Fibroblast of lung (primary cell): ENCODE measurements around the gene MIPOL1. TPM values are rescaled to one million over a fixed set of nuclear protein-coding genes. Genes with fewer than 3 reads are reported as not detected.

ENCODE experiments used
- DNase-seq, 2 donors: peaks; one replicate each; pipeline versions ENCODE4 v3.0.0 to v3.0.0-alpha.2; 2010; ENCODE audit warnings: low read depth in 2 of 2
- H2AFZ ChIP-seq: 2 replicates; pipeline ENCODE4 v1.5.1; 2012; ENCODE audit warnings: low read length, control low read depth, inconsistent platforms
- H3K27ac ChIP-seq: 2 replicates; pipeline ENCODE4 v1.5.1; 2011; ENCODE audit warnings: low read length, control low read depth; ENCODE audit not compliant: insufficient read depth
- H3K27me3 ChIP-seq: 2 replicates; pipeline ENCODE4 v1.5.1; 2011; ENCODE audit warnings: mild to moderate bottlenecking, low read length; ENCODE audit not compliant: control insufficient read depth, insufficient read depth
- H3K36me3 ChIP-seq: 2 replicates; pipeline ENCODE4 v1.5.1; 2011; ENCODE audit warnings: low read length; ENCODE audit not compliant: control insufficient read depth, insufficient read depth
- H3K4me1 ChIP-seq: 2 replicates; pipeline ENCODE4 v1.5.1; 2011; ENCODE audit warnings: low read length; ENCODE audit not compliant: control insufficient read depth, insufficient read depth; ENCODE audit errors: extremely low read depth
- H3K4me2 ChIP-seq: 2 replicates; pipeline ENCODE4 v1.5.1; 2011; ENCODE audit warnings: low read length, control low read depth; ENCODE audit not compliant: insufficient read depth; ENCODE audit errors: extremely low read depth
- H3K4me3 ChIP-seq, 4 experiments: fragments of 200-600 bp in 1 of 4; sonication (generic) in 1 of 4; replicated peaks in 1 of 4; 2 replicates each; pipeline ENCODE4 v1.5.1; 2011 to 2016; ENCODE audit warnings: low read length in 4 of 4, low read depth in 3 of 4, mild to moderate bottlenecking in 3 of 4, control low read depth in 2 of 4, inconsistent platforms in 1 of 4, mixed read lengths in 1 of 4; ENCODE audit not compliant: insufficient read depth in 1 of 4; ENCODE audit errors: control extremely low read depth in 1 of 4
- H3K79me2 ChIP-seq: 2 replicates; pipeline ENCODE4 v1.5.1; 2012; ENCODE audit warnings: mild to moderate bottlenecking, low read length, inconsistent platforms; ENCODE audit not compliant: control insufficient read depth, insufficient read depth
- H3K9ac ChIP-seq: 2 replicates; pipeline ENCODE4 v1.5.1; 2011; ENCODE audit warnings: mild to moderate bottlenecking, low read length, control low read depth; ENCODE audit not compliant: insufficient read depth
- H3K9me3 ChIP-seq: 2 replicates; pipeline ENCODE4 v1.5.1; 2012; ENCODE audit warnings: low read depth, low read length; ENCODE audit not compliant: control insufficient read depth, insufficient read depth
- H4K20me1 ChIP-seq: 2 replicates; pipeline ENCODE4 v1.5.1; 2011; ENCODE audit warnings: low read length; ENCODE audit not compliant: control insufficient read depth, insufficient read depth; ENCODE audit errors: extremely low read depth
- CTCF ChIP-seq, 2 donors: IDR thresholded peaks in 1 of 2; conservative IDR thresholded peaks in 1 of 2; 1 replicate in 1 of 2; 2 replicates in 1 of 2; pipeline ENCODE4 v1.5.1; 2011 to 2012; ENCODE audit warnings: low read length in 2 of 2, control low read depth in 1 of 2, inconsistent platforms in 1 of 2, low read depth in 1 of 2, mild to moderate bottlenecking in 1 of 2
- EZH2 ChIP-seq: IDR thresholded peaks from 2 replicates; pipeline ENCODE4 v1.5.1; 2012; ENCODE audit warnings: low read length, control low read depth, mild to moderate bottlenecking; ENCODE audit errors: missing control alignments
- polyA plus RNA-seq, 2 donors: library from polyadenylated mRNA; depleted of rRNA in 1 of 2; stranded (reverse) in 1 of 2; unstranded in 1 of 2; fragments of >200 nt; gene quantifications; 2 replicates each; pipeline ENCODE4 v1.2.1, GENCODE V29; 2011 to 2012; ENCODE audit warnings: missing spikeins in 1 of 2
- total RNA-seq: library from RNA; depleted of rRNA; stranded (reverse); fragments of >200 nt; gene quantifications from 2 replicates; pipeline ENCODE4 v1.2.1, GENCODE V29; 2014

Gene MIPOL1
- total and polyA plus RNA-seq, 2 donors (not counting 1 experiment from before 2014, with no cell fraction given) = 6.4 to 8.6 TPM

DNA sequence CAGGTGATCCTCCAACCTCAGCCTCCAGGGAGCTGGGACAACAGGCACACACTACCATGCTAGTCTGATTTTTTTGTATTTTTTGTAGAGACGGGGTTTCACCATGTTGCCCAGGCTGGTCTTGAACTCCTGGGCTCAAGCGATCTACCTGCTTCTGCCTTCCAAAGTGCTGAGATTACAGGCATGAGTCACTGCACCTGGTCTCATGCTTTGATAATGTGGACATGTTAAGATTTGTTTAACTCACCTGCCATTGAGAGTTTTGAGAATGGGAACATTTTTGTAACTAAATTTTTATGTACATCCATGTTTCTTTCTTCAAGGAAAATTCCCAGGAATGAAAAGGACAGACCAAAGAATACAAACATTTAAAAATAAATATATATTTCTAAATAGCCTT lies 121.2 kb downstream of the MIPOL1 start:
- Histone ChIP-seq H3K4me3 (no peak overlapping the region), H4K20me1 (no peaks in the 10 kb centered on the region)

DNA sequence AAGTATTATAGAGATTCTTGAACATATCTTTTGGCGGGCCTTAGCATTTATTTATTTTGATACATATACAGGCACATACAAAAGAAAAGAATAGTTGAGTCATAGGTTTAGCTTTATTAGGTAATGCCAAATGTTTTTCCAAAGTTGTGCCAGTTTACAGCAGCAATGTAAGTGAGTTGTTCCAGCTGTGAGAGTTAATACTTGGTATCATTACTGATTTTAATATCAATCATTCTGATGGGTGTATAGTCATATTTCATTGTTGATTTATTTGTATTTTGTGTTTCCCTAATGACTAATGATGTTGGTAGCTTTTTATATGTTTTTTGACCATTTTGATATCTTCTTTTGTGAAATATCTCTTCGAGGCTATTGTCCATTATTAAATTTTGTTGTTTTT lies 122.4 kb downstream of the MIPOL1 start:
- Histone ChIP-seq H3K9ac (no peak overlapping the region), H3K27ac (no peak overlapping the region)

More for the DNA sequence above, 121.2 kb downstream of the MIPOL1 start:
- no peaks in the 10 kb centered on the region for H3K9me3 ChIP-seq
- no peaks in the 10 kb centered on the region for H3K36me3 ChIP-seq
- no peaks in the 10 kb centered on the region for H3K4me1 ChIP-seq
- H2AFZ ChIP-seq = no peak overlapping the region
- no peak overlapping the region for H3K4me2 ChIP-seq
- no peaks in the 10 kb centered on the region for H3K79me2 ChIP-seq
- no peak for DNase-seq
- H3K9ac ChIP-seq = no peak overlapping the region
- no peaks in the 10 kb centered on the region for H3K27me3 ChIP-seq
- TF ChIP-seq CTCF (conservative IDR thresholded peaks at IDR 0.05 in 1 of 2, IDR thresholded peaks at IDR 0.05 in 1 of 2; ENCODE audit: low read depth in 1 of 2, low read length in 2 of 2) (no peak), EZH2 (no peak)
- H3K27ac ChIP-seq = no peak overlapping the region

GRCh38 chr14:37325332-37325731 lies 127.6 kb downstream of the MIPOL1 start:
- no peaks in the 10 kb centered on the region for H3K36me3 ChIP-seq
- H4K20me1 ChIP-seq = no peaks in the 10 kb centered on the region
- no peak overlapping the region for H3K4me3 ChIP-seq
- H3K9ac ChIP-seq = no peak overlapping the region
- no peaks in the 10 kb centered on the region for H3K79me2 ChIP-seq
- H3K4me1 ChIP-seq = no peaks in the 10 kb centered on the region
- no peaks in the 10 kb centered on the region for H3K27me3 ChIP-seq
- no peak for DNase-seq
- TF ChIP-seq CTCF (conservative IDR thresholded peaks at IDR 0.05 in 1 of 2, IDR thresholded peaks at IDR 0.05 in 1 of 2; ENCODE audit: low read depth in 1 of 2, low read length in 2 of 2) (no peak), EZH2 (no peak)
- H3K4me2 ChIP-seq = no peak overlapping the region
- no peak overlapping the region for H2AFZ ChIP-seq
- H3K27ac ChIP-seq = no peak overlapping the region
- no peaks in the 10 kb centered on the region for H3K9me3 ChIP-seq

More for the DNA sequence above, 122.4 kb downstream of the MIPOL1 start:
- TF ChIP-seq EZH2 (no peak), CTCF (conservative IDR thresholded peaks at IDR 0.05 in 1 of 2, IDR thresholded peaks at IDR 0.05 in 1 of 2; ENCODE audit: low read depth in 1 of 2, low read length in 2 of 2) (no peak)
- no peaks in the 10 kb centered on the region for H3K36me3 ChIP-seq
- no peaks in the 10 kb centered on the region for H3K27me3 ChIP-seq
- H3K4me2 ChIP-seq = no peak overlapping the region
- H3K4me1 ChIP-seq = no peaks in the 10 kb centered on the region
- DNase-seq = no peak
- H2AFZ ChIP-seq = no peak overlapping the region
- H3K9me3 ChIP-seq = no peaks in the 10 kb centered on the region
- H3K79me2 ChIP-seq = no peaks in the 10 kb centered on the region
- no peak overlapping the region for H3K4me3 ChIP-seq
- H4K20me1 ChIP-seq = no peaks in the 10 kb centered on the region
